NCI-H774 (cell line): ENCODE results near the gene PERM1.
"Not testable (repeated sequence)": the region's sequence is repeated elsewhere in the genome, so short reads cannot be mapped to it uniquely, and the experiment has no call there.

Source experiments
- DNase-seq: peaks from one replicate; lab custom pipeline; 2025; lab: John Stamatoyannopoulos, UW

PERM1 gene

GRCh38 chr1:947958-948357 lies 33.9 kb downstream of the PERM1 start:
- DNase-seq: no peak

GRCh38 chr1:946811-947210 lies 35.1 kb downstream of the PERM1 start:
- not testable (repeated sequence) for DNase-seq

- no peak for DNase-seq
Measured at GRCh38 chr1:945688-946556, 36.0 kb downstream of the PERM1 start.

GRCh38 chr1:944341-945325 lies 37.3 kb downstream of the PERM1 start:
- no peak for DNase-seq

- DNase-seq: no peak
Measured at GRCh38 chr1:943545-944340, 38.1 kb downstream of the PERM1 start.

- no peak for DNase-seq
Measured at GRCh38 chr1:942864-943533, 38.9 kb downstream of the PERM1 start.

- no peak for DNase-seq
Measured at GRCh38 chr1:942411-942821, 39.5 kb downstream of the PERM1 start.

GRCh38 chr1:941588-942383 lies 40.1 kb downstream of the PERM1 start:
- peak; percentile 13 for DNase-seq

- no peak for DNase-seq
Measured at GRCh38 chr1:941015-941587, 40.8 kb downstream of the PERM1 start.

- DNase-seq: no peak
Measured at GRCh38 chr1:940107-941014, 41.5 kb downstream of the PERM1 start.

- DNase-seq: no peak
Measured at GRCh38 chr1:939511-940106, 42.3 kb downstream of the PERM1 start.

- DNase-seq: no peak
Measured at GRCh38 chr1:938711-939489, 43.0 kb downstream of the PERM1 start.

GRCh38 chr1:938088-938683 lies 43.7 kb downstream of the PERM1 start:
- DNase-seq: no peak

GRCh38 chr1:937521-937920 lies 44.4 kb downstream of the PERM1 start:
- no peak for DNase-seq

GRCh38 chr1:936348-937264 lies 45.3 kb downstream of the PERM1 start:
- DNase-seq: no peak

GRCh38 chr1:935751-936231 lies 46.1 kb downstream of the PERM1 start:
- no peak for DNase-seq
